ENCODE results near the gene PCMTD2. TPM values are rescaled to one million over a fixed set of nuclear protein-coding genes. Genes with fewer than 3 reads are reported as not detected.

Gene PCMTD2
- total and polyA plus RNA-seq, 2 of the 8 experiments (the other 6 are each of a cell fraction or from before 2014, with no cell fraction given), result 21.4 to 55.1 TPM

DNA sequence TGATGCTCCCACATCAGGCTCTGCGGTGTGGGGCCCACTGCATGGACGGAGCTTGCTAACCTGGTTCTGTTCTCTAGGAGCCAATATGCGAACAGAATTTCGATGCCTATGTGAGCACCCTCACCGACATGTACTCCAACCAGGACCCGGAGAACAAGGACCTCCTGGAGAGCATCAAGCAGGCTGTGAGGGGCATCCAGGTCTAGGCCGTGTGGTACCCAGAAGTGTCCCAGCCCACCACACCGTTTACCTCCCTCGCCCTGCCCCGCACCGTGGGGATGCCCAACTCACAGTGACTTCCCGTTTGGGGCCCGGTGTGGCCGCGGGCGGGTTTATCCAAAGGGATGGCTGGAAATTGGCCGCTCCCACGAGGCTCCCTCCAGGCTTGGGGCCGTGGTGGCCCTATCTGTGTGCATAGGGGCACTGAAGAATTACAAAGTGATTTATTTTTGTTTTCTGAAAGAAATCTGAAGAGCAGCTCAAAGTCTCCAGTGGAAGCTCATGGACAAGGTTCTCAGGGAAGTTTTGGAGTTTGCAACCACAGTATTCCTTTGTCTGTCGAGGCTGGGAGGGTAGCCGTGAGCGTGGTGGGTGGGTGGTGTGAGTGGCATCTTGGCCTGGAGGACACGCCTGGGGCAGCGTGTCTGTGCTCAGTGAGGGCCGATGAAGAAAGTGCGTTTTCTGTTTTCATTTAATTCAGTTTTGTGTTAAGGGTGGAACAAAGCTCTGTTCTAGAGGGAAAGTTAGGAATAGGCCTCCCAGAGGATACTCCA, 15.1 kb upstream of the PCMTD2 start:
- 97% methylated on average over 19 of the region's 26 CpGs; no CpG with 5 or more reads in 1 of the 2 experiments for whole genome bisulfite sequencing, 2 experiments (ENCODE audit: extremely low coverage in 1 of 2, insufficient coverage in 1 of 2, insufficient read length in 1 of 2, insufficient replicate concordance in 2 of 2, low coverage in 1 of 2, low lambda C conversion rate in 2 of 2, missing lambda C conversion rate in 1 of 2)
- TF ChIP-seq, protein P1, sequence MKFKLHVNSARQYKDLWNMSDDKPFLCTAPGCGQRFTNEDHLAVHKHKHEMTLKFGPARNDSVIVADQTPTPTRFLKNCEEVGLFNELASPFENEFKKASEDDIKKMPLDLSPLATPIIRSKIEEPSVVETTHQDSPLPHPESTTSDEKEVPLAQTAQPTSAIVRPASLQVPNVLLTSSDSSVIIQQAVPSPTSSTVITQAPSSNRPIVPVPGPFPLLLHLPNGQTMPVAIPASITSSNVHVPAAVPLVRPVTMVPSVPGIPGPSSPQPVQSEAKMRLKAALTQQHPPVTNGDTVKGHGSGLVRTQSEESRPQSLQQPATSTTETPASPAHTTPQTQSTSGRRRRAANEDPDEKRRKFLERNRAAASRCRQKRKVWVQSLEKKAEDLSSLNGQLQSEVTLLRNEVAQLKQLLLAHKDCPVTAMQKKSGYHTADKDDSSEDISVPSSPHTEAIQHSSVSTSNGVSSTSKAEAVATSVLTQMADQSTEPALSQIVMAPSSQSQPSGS (IDR thresholded peaks at IDR 0.05; ENCODE audit: low read length), result no peak
- TF ChIP-seq BACH1 (IDR thresholded peaks at IDR 0.05; ENCODE audit: low read length) (no peak), KDM5A (IDR thresholded peaks at IDR 0.05; ENCODE audit: low read length) (no peak)
- DNase-seq (ENCODE audit: low read depth in 1 of 2, low spot score in 2 of 2) (no peak), FAIRE-seq (no peak)
- Histone ChIP-seq H3K9ac (replicated peaks in 1 of 4; ENCODE audit: extremely low read depth in 1 of 4, low read depth in 3 of 4, low read length in 3 of 4) (no peak overlapping the region), H3K9me3 (ENCODE audit: insufficient read depth in 2 of 2, low read depth in 1 of 2, low read length in 1 of 2) (peaks cover 3 to 17% of the 10 kb centered on the region in 2 experiments; a peak in 2 of 4 replicates), H2BK12ac (ENCODE audit: low read depth, low read length) (no peak overlapping the region), H3K4ac (replicated peaks; ENCODE audit: insufficient read length, low read depth, low read length) (no peak overlapping the region), H2AK5ac (ENCODE audit: low read depth, low read length) (no peak overlapping the region), H3K79me2 (ENCODE audit: control insufficient read depth in 1 of 2, insufficient read depth in 2 of 2, low read length in 2 of 2) (no peaks in the 10 kb centered on the region), H2BK15ac (ENCODE audit: low read length) (no peak overlapping the region), H3K4me2 (ENCODE audit: insufficient read depth in 1 of 2, low read depth in 2 of 2, low read length in 2 of 2) (no peak overlapping the region), H4K91ac (replicated peaks; ENCODE audit: insufficient read length, low read length) (no peak overlapping the region), H3K79me1 (ENCODE audit: low read depth, low read length) (no peaks in the 10 kb centered on the region), H2AFZ (ENCODE audit: low read length) (no peak overlapping the region), H2BK120ac (replicated peaks; ENCODE audit: low read depth, low read length) (no peak overlapping the region), H3K4me1 (replicated peaks in 1 of 4; ENCODE audit: control insufficient read depth in 3 of 4, insufficient read depth in 4 of 4, low read length in 3 of 4) (no peaks in the 10 kb centered on the region), H3K4me3 (ENCODE audit: extremely low read depth in 1 of 4, insufficient read depth in 2 of 4, low read depth in 3 of 4, low read length in 4 of 4) (no peak overlapping the region), H3K36me3 (ENCODE audit: control insufficient read depth in 2 of 4, insufficient read depth in 4 of 4, low read length in 3 of 4) (no peaks in the 10 kb centered on the region), H3K56ac (replicated peaks; ENCODE audit: insufficient read length, low read depth, low read length) (no peak overlapping the region), H3K27me3 (replicated peaks in 1 of 4; ENCODE audit: control insufficient read depth in 3 of 4, extremely low read depth in 1 of 4, insufficient read depth in 3 of 4, low read length in 3 of 4) (no peaks in the 10 kb centered on the region; a peak in 2 of 7 replicates), H4K8ac (ENCODE audit: extremely low read depth, insufficient read depth, low read length) (no peak overlapping the region), H2BK20ac (ENCODE audit: low read length) (no peak overlapping the region), H4K20me1 (replicated peaks in 1 of 2; ENCODE audit: control insufficient read depth in 1 of 2, insufficient read depth in 2 of 2, low read length in 2 of 2) (no peaks in the 10 kb centered on the region), H3K14ac (ENCODE audit: insufficient read length) (no peak overlapping the region), H3K23ac (ENCODE audit: insufficient read length) (no peak overlapping the region), H2BK5ac (ENCODE audit: low read depth, low read length) (no peak overlapping the region), H3K18ac (ENCODE audit: extremely low read depth, low read length) (no peak overlapping the region), H3K27ac (ENCODE audit: low read depth, low read length) (no peak overlapping the region), H4K5ac (ENCODE audit: insufficient read length, low read depth, low read length) (no peak overlapping the region), H3K23me2 (ENCODE audit: low read depth, low read length) (no peaks in the 10 kb centered on the region)
- CTCF ChIA-PET (ENCODE audit: partially characterized antibody), result interaction anchor here (0.8 to 1.4 kb wide), 4 partner anchors 13 to 102 kb away, joined by 3 to 5 read pairs (median 4); partner anchors contain the start of gene PCMTD2
- POLR2A ChIA-PET (ENCODE audit: partially characterized antibody), result no interaction called here
